ENCODE results near the gene DDX4. TPM values are rescaled to one million over a fixed set of nuclear protein-coding genes. Genes with fewer than 3 reads are reported as not detected.

DDX4 gene
- total and polyA plus RNA-seq, 8 donors: 0.04 to 0.48 (median 0.11) TPM; not detected in 3

DNA sequence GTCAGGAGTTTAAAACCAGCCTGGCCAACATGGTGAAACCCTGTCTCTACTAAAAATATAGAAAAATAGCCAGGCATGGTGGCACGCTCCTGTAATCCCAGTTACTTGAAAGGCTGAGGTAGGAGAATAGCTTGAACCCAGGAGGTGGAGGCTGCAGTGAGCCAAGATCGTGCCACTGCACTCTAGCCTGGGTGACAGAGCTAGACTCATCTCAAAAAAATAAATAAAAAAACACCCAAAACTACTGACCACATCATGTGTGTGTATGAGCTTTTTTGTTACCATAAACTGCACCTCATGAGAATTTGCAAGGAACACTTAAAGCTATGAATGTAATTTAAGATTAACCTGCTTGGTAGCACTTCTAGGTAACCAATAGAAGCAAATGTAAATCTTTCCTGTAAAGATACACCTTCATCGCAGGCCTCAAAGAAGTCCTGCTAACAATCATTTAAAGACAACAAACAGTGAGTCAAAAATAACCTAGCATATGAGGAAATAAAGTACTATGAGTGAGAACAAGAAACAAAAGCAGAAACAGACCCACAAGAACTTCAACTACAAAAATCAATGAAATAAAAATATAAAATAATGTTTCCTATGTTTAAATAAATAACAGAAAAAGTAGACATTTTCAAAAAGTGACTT is 38.7 kb upstream of the DDX4 start:
- Histone ChIP-seq H3K4me3 (no peak overlapping the region), H3K36me3 (peaks cover 0 to 9% of the 10 kb centered on the region in 2 donors), H3K27me3 (no peaks in the 10 kb centered on the region), H3K9me3 (no peaks in the 10 kb centered on the region), H3K4me1 (peaks cover 0 to 3% of the 10 kb centered on the region in 2 donors), H3K27ac (no peak overlapping the region)
- intact Hi-C loops (cut with DNase I): no loop called here
- DNase-seq (no peak), ATAC-seq (no peak)
- TF ChIP-seq, protein P1, sequence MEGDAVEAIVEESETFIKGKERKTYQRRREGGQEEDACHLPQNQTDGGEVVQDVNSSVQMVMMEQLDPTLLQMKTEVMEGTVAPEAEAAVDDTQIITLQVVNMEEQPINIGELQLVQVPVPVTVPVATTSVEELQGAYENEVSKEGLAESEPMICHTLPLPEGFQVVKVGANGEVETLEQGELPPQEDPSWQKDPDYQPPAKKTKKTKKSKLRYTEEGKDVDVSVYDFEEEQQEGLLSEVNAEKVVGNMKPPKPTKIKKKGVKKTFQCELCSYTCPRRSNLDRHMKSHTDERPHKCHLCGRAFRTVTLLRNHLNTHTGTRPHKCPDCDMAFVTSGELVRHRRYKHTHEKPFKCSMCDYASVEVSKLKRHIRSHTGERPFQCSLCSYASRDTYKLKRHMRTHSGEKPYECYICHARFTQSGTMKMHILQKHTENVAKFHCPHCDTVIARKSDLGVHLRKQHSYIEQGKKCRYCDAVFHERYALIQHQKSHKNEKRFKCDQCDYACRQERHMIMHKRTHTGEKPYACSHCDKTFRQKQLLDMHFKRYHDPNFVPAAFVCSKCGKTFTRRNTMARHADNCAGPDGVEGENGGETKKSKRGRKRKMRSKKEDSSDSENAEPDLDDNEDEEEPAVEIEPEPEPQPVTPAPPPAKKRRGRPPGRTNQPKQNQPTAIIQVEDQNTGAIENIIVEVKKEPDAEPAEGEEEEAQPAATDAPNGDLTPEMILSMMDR (IDR thresholded peaks at IDR 0.05): no peak

DNA sequence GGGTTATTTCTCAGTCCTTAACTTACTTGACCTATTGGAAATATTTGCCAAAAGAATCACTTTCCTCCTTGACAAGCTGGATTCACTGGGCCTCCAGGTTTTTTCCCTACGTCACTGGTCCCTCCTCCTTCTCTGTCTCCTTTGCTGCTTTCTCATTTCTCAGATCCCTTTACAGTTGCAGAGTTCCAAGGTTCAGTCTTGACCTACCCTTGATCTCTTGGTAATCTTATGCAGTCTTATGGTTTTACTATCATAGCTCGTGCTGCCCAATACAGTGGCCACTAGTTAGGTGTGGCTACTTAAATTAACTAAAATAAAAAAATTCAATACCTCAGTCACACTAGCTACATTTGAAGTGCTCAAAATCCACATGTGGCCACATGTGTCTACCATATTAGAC is 37.1 kb upstream of the DDX4 start:
- ATAC-seq (no peak), DNase-seq (no peak)
- H3K4me3 ChIP-seq: no peak overlapping the region
- H3K27ac ChIP-seq: no peak overlapping the region
- no peaks in the 10 kb centered on the region for H3K27me3 ChIP-seq
- peaks cover 0 to 9% of the 10 kb centered on the region in 2 donors for H3K36me3 ChIP-seq
- TF ChIP-seq, protein P1 (IDR thresholded peaks at IDR 0.05): no peak
- no peaks in the 10 kb centered on the region for H3K9me3 ChIP-seq
- peaks cover 0 to 3% of the 10 kb centered on the region in 2 donors for H3K4me1 ChIP-seq
- intact Hi-C loops (cut with DNase I): no loop called here

DNA sequence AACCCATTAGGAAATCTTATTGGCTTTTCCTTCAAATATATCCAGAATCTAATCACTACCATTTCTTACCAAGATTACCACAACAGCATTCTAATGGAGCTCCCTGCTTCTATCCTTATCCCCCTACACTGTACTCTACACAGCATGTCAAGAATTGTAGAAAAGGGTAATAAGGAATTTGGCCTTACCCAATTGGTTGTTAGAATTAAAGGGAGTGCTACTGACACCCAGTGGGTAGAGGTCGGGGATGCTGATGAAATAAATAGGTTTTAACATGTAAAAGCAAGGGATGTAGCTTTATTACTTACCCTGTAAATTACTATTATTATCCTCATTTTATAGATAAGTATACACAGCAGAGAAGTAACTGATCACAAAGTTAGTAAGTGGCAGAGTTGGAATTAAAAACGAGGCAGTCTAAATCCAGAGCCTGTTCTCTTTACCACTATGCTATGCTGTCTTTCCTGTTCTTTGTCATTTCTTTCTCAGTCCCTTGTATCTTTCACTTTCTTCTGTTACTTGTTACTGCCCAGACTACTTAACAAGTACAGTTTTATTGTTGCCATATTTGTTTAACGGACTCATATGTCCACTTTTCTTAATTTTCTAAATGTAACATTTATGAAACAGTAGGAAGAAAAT is 36.3 kb upstream of the DDX4 start:
- TF ChIP-seq, protein P1 (IDR thresholded peaks at IDR 0.05): no peak
- intact Hi-C loops (cut with DNase I): no loop called here
- Histone ChIP-seq H3K4me1 (peaks cover 0 to 3% of the 10 kb centered on the region in 2 donors), H3K36me3 (peaks cover 0 to 9% of the 10 kb centered on the region in 2 donors), H3K4me3 (no peak overlapping the region), H3K27ac (no peak overlapping the region), H3K9me3 (no peaks in the 10 kb centered on the region), H3K27me3 (no peaks in the 10 kb centered on the region)
- DNase-seq (no peak), ATAC-seq (no peak)

DNA sequence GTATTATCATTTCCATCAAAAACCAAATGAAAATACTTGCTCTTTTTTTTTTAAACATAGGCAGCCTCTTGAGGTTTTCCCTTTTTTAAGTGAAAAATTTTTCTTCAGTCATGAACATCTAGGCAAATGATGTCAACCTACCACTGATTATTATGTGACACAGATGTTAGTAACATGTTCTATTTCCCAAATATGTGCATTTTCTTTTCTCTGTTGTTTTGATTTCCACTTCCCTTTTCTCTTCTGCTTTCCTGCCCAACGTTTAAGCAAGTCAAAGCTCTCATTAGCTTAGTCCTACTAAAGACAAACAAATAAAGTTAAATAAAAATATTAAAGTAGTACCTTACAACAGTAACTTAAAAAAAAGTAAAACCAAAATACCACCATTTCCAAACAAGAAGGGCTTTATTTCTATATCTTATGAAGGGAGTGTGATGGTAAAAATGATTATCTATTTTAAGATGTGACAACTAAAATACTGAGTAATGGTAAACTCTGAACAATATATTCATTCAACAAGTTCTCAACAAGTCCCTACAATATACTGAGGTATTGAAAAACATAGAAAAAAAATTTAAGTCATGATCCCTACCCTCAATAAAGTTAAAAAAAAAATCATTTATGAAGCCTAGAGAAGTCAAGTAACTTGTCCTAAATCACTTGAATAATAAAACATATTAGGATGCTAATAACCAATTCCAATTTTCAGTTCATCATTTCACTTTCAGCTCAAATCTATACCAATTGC is 35.1 kb upstream of the DDX4 start:
- H3K9me3 ChIP-seq: no peaks in the 10 kb centered on the region
- peaks cover 0 to 3% of the 10 kb centered on the region in 2 donors for H3K4me1 ChIP-seq
- no peak overlapping the region for H3K4me3 ChIP-seq
- TF ChIP-seq, protein P1 (IDR thresholded peaks at IDR 0.05): no peak
- DNase-seq (no peak), ATAC-seq (no peak)
- no peak overlapping the region for H3K27ac ChIP-seq
- intact Hi-C loops (cut with DNase I): no loop called here
- no peaks in the 10 kb centered on the region for H3K27me3 ChIP-seq
- peaks cover 0 to under 1% of the 10 kb centered on the region in 2 donors for H3K36me3 ChIP-seq

GRCh38 chr5:55706230-55706629 is 31.6 kb upstream of the DDX4 start:
- ATAC-seq: no peak
- Histone ChIP-seq H3K36me3 (peaks cover 0 to 15% of the 10 kb centered on the region in 2 donors), H3K4me1 (peaks cover 5 to 7% of the 10 kb centered on the region in 2 donors), H3K4me3 (no peak overlapping the region), H3K27me3 (no peaks in the 10 kb centered on the region), H3K9me3 (no peaks in the 10 kb centered on the region), H3K27ac (no peak overlapping the region)
- no peak for DNase-seq
- TF ChIP-seq, protein P1 (IDR thresholded peaks at IDR 0.05): no peak
- intact Hi-C loops (cut with DNase I): no loop called here
